Endothelial cell of umbilical vein (primary cell): Measurements from ENCODE around the gene MSL2. TPM values are rescaled to one million over a fixed set of nuclear protein-coding genes. Genes with fewer than 3 reads are reported as not detected.

Experiments
- BruUV-seq: library from RNA; stranded (reverse); fragments of 400-500 nt; replicated peaks from 2 replicates; lab custom pipeline; 2021; lab: Mats Ljungman, UMichigan
- CTCF ChIA-PET: fragments of 300-600, 350-600 bp; sonication (Branson Sonifier 250); formaldehyde crosslinking; loops from one replicate; lab custom pipeline; 2021; ENCODE audit warnings: antibody characterized with exemption, inconsistent platforms; lab: Charles Lee
- POLR2A ChIA-PET: fragments of 300-600, 350-600 bp; sonication (Branson Sonifier 250); formaldehyde crosslinking; loops from one replicate; lab custom pipeline; 2021; ENCODE audit warnings: antibody characterized with exemption, inconsistent platforms; lab: Charles Lee
- DNase-seq: peaks from one replicate; pipeline ENCODE4 v3.0.0-alpha.2; 2011; ENCODE audit warnings: low read depth, low spot score
- FAIRE-seq: peaks from 2 replicates; lab custom pipeline; 2011; peaks lifted over from hg19 to GRCh38; lab: Jason Lieb, UNC
- H2AFZ ChIP-seq: 2 replicates; pipeline ENCODE4 v1.6.0; 2012; ENCODE audit warnings: low read depth, low read length, control low read depth, inconsistent platforms
- H3K27ac ChIP-seq: 2 replicates; pipeline ENCODE4 v1.5.1; 2011; ENCODE audit warnings: low read depth, mild to moderate bottlenecking, control low read depth, low read length, moderate library complexity; ENCODE audit not compliant: insufficient read depth
- H3K27me3 ChIP-seq, 2 experiments: 2 replicates each; pipeline versions ENCODE4 v1.6.0 to v1.6.1; 2011; ENCODE audit warnings: low read length in 2 of 2, mixed read lengths in 1 of 2; ENCODE audit not compliant: control insufficient read depth in 2 of 2, insufficient read depth in 2 of 2
- H3K36me3 ChIP-seq, 2 experiments: 2 replicates in 1 of 2; 3 replicates in 1 of 2; pipeline ENCODE4 v1.5.1; 2011; ENCODE audit warnings: low read length in 2 of 2, mild to moderate bottlenecking in 1 of 2, moderate library complexity in 1 of 2; ENCODE audit not compliant: control insufficient read depth in 2 of 2, insufficient read depth in 2 of 2; ENCODE audit errors: extremely low read depth in 1 of 2
- H3K4me1 ChIP-seq: 3 replicates; pipeline ENCODE4 v1.5.1; 2011; ENCODE audit warnings: mild to moderate bottlenecking, low read length; ENCODE audit not compliant: control insufficient read depth, insufficient read depth; ENCODE audit errors: extremely low read depth
- H3K4me2 ChIP-seq: 2 replicates; pipeline ENCODE4 v1.6.1; 2011; ENCODE audit warnings: low read length, control low read depth, mixed read lengths; ENCODE audit not compliant: insufficient read depth
- H3K4me3 ChIP-seq, 3 experiments: fragments of 200-600 bp in 1 of 3; sonication (generic), shearing (Covaris generic) in 1 of 3; replicated peaks in 1 of 3; 2 replicates each; pipeline ENCODE4 v1.5.1; 2011 to 2016; ENCODE audit warnings: control low read depth in 3 of 3, low read length in 3 of 3, mild to moderate bottlenecking in 2 of 3, inconsistent platforms in 1 of 3, low read depth in 1 of 3, moderate library complexity in 1 of 3; ENCODE audit not compliant: insufficient read depth in 1 of 3
- H3K79me2 ChIP-seq: 2 replicates; pipeline ENCODE4 v1.6.0; 2012; ENCODE audit warnings: low read length, inconsistent platforms; ENCODE audit not compliant: control insufficient read depth, insufficient read depth
- H3K9ac ChIP-seq: replicated peaks from 2 replicates; pipeline ENCODE3; 2011; ENCODE audit warnings: low read length, control low read depth; ENCODE audit not compliant: insufficient read depth; ENCODE audit errors: extremely low read depth
- H3K9me1 ChIP-seq: replicated peaks from 3 replicates; pipeline ENCODE4 v1.6.0; 2011; ENCODE audit warnings: mild to moderate bottlenecking, low read length; ENCODE audit not compliant: control insufficient read depth, insufficient read depth; ENCODE audit errors: extremely low read depth
- H3K9me3 ChIP-seq: replicated peaks from 2 replicates; pipeline ENCODE4 v1.5.1; 2012; ENCODE audit warnings: low read length, inconsistent platforms; ENCODE audit not compliant: control insufficient read depth, insufficient read depth
- H4K20me1 ChIP-seq: replicated peaks from 2 replicates; pipeline ENCODE3; 2011; ENCODE audit warnings: mild to moderate bottlenecking, low read length; ENCODE audit not compliant: control insufficient read depth, insufficient read depth; ENCODE audit errors: extremely low read depth
- CTCF ChIP-seq, 2 donors: IDR thresholded peaks; 1 replicate in 1 of 2; 2 replicates in 1 of 2; pipeline ENCODE4 v1.5.1; 2011; ENCODE audit warnings: low read length in 2 of 2, mild to moderate bottlenecking in 2 of 2, moderate library complexity in 2 of 2, control low read depth in 1 of 2, inconsistent platforms in 1 of 2, low read depth in 1 of 2; ENCODE audit not compliant: insufficient read depth in 1 of 2; ENCODE audit errors: extremely low read depth in 1 of 2
- EZH2 ChIP-seq: IDR thresholded peaks from 2 replicates; pipeline ENCODE4 v1.6.1; 2012; ENCODE audit warnings: borderline replicate concordance, low read depth, mild to moderate bottlenecking, moderate library complexity, low read length, inconsistent platforms; ENCODE audit not compliant: severe bottlenecking
- FOS ChIP-seq: IDR thresholded peaks from 2 replicates; pipeline ENCODE4 v1.6.1; 2011; ENCODE audit warnings: mild to moderate bottlenecking, low read length, moderate library complexity, borderline replicate concordance; ENCODE audit not compliant: insufficient read depth
- GATA2 ChIP-seq: IDR thresholded peaks from 2 replicates; pipeline ENCODE4 v1.7.0; 2011; ENCODE audit warnings: low read depth, mild to moderate bottlenecking, moderate library complexity, mixed read lengths, low read length; ENCODE audit not compliant: insufficient read length, insufficient read depth
- JUN ChIP-seq: IDR thresholded peaks from 2 replicates; pipeline ENCODE4 v1.6.1; 2011; ENCODE audit warnings: borderline replicate concordance, low read depth; ENCODE audit not compliant: insufficient read length, insufficient read depth
- MAX ChIP-seq: IDR thresholded peaks from 2 replicates; pipeline ENCODE4 v1.6.1; 2011; ENCODE audit not compliant: insufficient read depth, insufficient read length
- MYC ChIP-seq: IDR thresholded peaks from one replicate; pipeline ENCODE4 v1.6.1; 2011; ENCODE audit warnings: mild to moderate bottlenecking, low read depth, low read length
- POLR2A ChIP-seq: IDR thresholded peaks from 2 replicates; pipeline ENCODE4 v1.6.1; 2012; ENCODE audit warnings: low read depth, mild to moderate bottlenecking, control low read depth, low read length
- POLR2AphosphoS5 ChIP-seq: IDR thresholded peaks from 2 replicates; pipeline ENCODE4 v1.6.1; 2012; ENCODE audit warnings: low read depth, mild to moderate bottlenecking, control low read depth, low read length, moderate library complexity; ENCODE audit not compliant: insufficient read depth
- dilution Hi-C: fragments of 300-500 bp; cut with MboI; formaldehyde crosslinking; loops from one replicate; pipeline ENCODE4 v1.15.0; 2019; ENCODE audit warnings: low sequenced_read_pairs; ENCODE audit not compliant: extremely low pct_ligation_motif_present
- intact Hi-C: fragments of 100-400 bp; cut with micrococcal nuclease; formaldehyde crosslinking; loops from one replicate; pipeline ENCODE4 v1.10.0; 2022
- polyA plus RNA-seq, 4 experiments: library from polyadenylated mRNA; depleted of rRNA in 3 of 4; stranded (reverse) in 3 of 4; unstranded in 1 of 4; fragments of >200 nt; gene quantifications; 2 replicates each; pipeline versions ENCODE4 v1.2.1 to v1.2.3, GENCODE V29; 2011 to 2012; ENCODE audit warnings: missing spikeins in 1 of 4
- total RNA-seq: library from RNA; stranded (reverse); gene quantifications from 2 replicates; pipeline ENCODE4 v1.2.3, GENCODE V29; 2021

The MSL2 gene
- total and polyA plus RNA-seq, 2 donors (not counting 3 experiments of a cell fraction or from before 2014, with no cell fraction given): 6.7 to 21.9 TPM

- TSS peak; percentile 17 for BruUV-seq
- no peak overlapping the region for H2AFZ ChIP-seq
- peak overlapping the region; percentile 88 for H3K4me2 ChIP-seq
- H3K27ac ChIP-seq: peak overlapping the region; percentile 87
- DNase-seq: peak; percentile 49
- ChIA-PET POLR2A (interaction anchor here (0.5 to 1.7 kb wide), 5 partner anchors 13 to 443 kb away, joined by 3 to 5 read pairs (median 4); no protein-coding TSS in a partner anchor), CTCF (interaction anchor here (0.8 to 3.6 kb wide), 8 partner anchors 13 to 558 kb away, joined by 3 to 36 read pairs (median 6); partner anchors contain the start of genes PCCB and STAG1)
- no peaks in the 10 kb centered on the region for H3K27me3 ChIP-seq
- no peaks in the 10 kb centered on the region for H3K9me1 ChIP-seq
- peaks cover 60% of the 10 kb centered on the region for H3K79me2 ChIP-seq
- no peak for FAIRE-seq
- H3K9me3 ChIP-seq: no peaks in the 10 kb centered on the region
- H3K9ac ChIP-seq: peak overlapping the region; percentile 92
- H4K20me1 ChIP-seq: peaks cover 18% of the 10 kb centered on the region
- peak overlapping the region; percentile 76 to 94 (median 86) for H3K4me3 ChIP-seq
- peaks cover 14% of the 10 kb centered on the region for H3K4me1 ChIP-seq
- TF ChIP-seq FOS (no peak), POLR2AphosphoS5 (no peak), CTCF (IDR thresholded peaks at IDR 0.05; ENCODE audit: extremely low read depth in 1 of 2, insufficient read depth in 1 of 2, low read depth in 1 of 2, low read length in 2 of 2) (no peak), JUN (no peak), MAX (no peak), POLR2A (no peak), GATA2 (no peak), EZH2 (no peak), MYC (no peak)
- dilution Hi-C loops: no loop called here
- H3K36me3 ChIP-seq: no peaks in the 10 kb centered on the region
- intact Hi-C loops: loop anchor here (1.0 to 10.0 kb wide), 5 partner anchors 52 to 820 kb away; no protein-coding TSS in a partner anchor
Measured at GRCh38 chr3:136194409-136195257, 1.5 kb downstream of the MSL2 start.
